Hepatocyte (in vitro differentiated cells): ENCODE measurements around the gene PTS.

Source experiments
- CTCF ChIP-seq: fragments of 200-600 bp; sonication (generic); IDR thresholded peaks from 2 replicates; pipeline ENCODE4 v1.5.1; 2016; ENCODE audit warnings: antibody characterized with exemption, mild to moderate bottlenecking; ENCODE audit not compliant: poor library complexity
- EZH2 ChIP-seq: fragments of 200-600 bp; sonication (generic); IDR thresholded peaks from 2 replicates; pipeline ENCODE4 v1.6.1; 2016; ENCODE audit warnings: antibody characterized with exemption, mild to moderate bottlenecking, borderline replicate concordance
- EZH2phosphoT487 ChIP-seq: fragments of 200-600 bp; sonication (generic); IDR thresholded peaks from one replicate; pipeline ENCODE4 v1.6.1; 2018; ENCODE audit warnings: antibody characterized with exemption, mild to moderate bottlenecking, low read depth, moderate library complexity; ENCODE audit not compliant: unreplicated experiment, severe bottlenecking

- TF ChIP-seq CTCF (no peak), EZH2 (no peak), EZH2phosphoT487 (no peak)
Observed at GRCh38 chr11:112267188-112267591, 41.0 kb downstream of the PTS start.
